GM18867 (cell line): ENCODE measurements around the gene GTF2H2.
"Not testable (repeated sequence)": the region's sequence is repeated elsewhere in the genome, so short reads cannot be mapped to it uniquely, and the experiment has no call there.

Experiments used
- ATAC-seq: cut with Tn5 transposase; IDR thresholded peaks from one replicate; pipeline ENCODE4 v1.9.1; 2021; ENCODE audit warnings: mild to moderate bottlenecking, moderate library complexity; ENCODE audit not compliant: unreplicated experiment

GTF2H2 gene

GRCh38 chr5:71014176-71014575 lies 53.3 kb downstream of the GTF2H2 start:
- ATAC-seq = no peak

GRCh38 chr5:71013575-71013974 lies 53.9 kb downstream of the GTF2H2 start:
- ATAC-seq = no peak

GRCh38 chr5:71011194-71011792 lies 56.2 kb downstream of the GTF2H2 start:
- ATAC-seq = no peak

- not testable (repeated sequence) for ATAC-seq
Measured at GRCh38 chr5:71006983-71007382, 60.5 kb downstream of the GTF2H2 start.
